Frontal cortex (tissue), 4 donors: ENCODE measurements around the gene PRX. TPM values are rescaled to one million over a fixed set of nuclear protein-coding genes. Genes with fewer than 3 reads are reported as not detected.

Source experiments
- DNase-seq, 2 donors: peaks; one replicate each; pipeline ENCODE4 v3.0.0; 2012; ENCODE audit warnings: low spot score in 2 of 2
- FAIRE-seq: peaks from 2 replicates; lab custom pipeline; 2012; peaks lifted over from hg19 to GRCh38; lab: Jason Lieb, UNC
- small RNA-seq: library from RNA; depleted of rRNA; stranded (forward); fragments of <200 nt; gene quantifications from one replicate; pipeline ENCODE3, GENCODE V24; 2014
- total RNA-seq: library from RNA; depleted of rRNA; stranded (reverse); fragments of >200 nt; gene quantifications from one replicate; pipeline ENCODE4 v1.2.3, GENCODE V29; 2014
- donor health status: control.
- donor health status: control.
- donor health status: control.

The PRX gene
- total RNA-seq, 1 donor from 2014 or later: 1.2 TPM

DNA sequence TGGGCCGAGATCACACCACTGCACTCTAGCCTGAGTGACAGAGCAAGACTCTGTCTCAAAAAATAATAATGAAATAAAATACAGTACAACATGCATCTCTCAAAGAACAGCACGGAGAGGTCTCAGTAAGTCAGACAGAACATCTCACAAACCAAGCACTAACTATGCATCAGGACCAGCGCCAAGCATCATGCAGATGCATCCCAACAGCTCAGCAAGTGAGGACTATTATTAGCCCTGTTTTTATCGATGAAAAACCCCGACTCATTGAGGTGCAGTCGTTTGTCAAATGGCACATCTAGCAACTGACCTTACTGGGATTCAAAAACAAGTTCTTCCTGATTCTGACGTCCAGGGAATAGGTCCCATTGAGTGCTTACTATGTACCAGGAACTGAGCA, 68.8 kb downstream of the PRX start:
- DNase-seq (no peak), FAIRE-seq (no peak)

Small RNA genes lying within 50 kb of the gene (small RNA-seq; reads per million reads assigned to genes)
- gene MIR6796 (not detected), gene RF00017 (not detected)

Other genes starting within 250 kb of the PRX start
- 31.4 TPM for gene MAP3K10, start 222.0 kb downstream of the PRX start, total RNA-seq
- 37.5 TPM for gene TTC9B, start 195.0 kb downstream of the PRX start, total RNA-seq
- 0.41 TPM for gene CCNP, start 186.7 kb downstream of the PRX start, total RNA-seq
- gene AKT2, start 128.0 kb downstream of the PRX start, total RNA-seq: 34.6 TPM
- gene C19orf47, start 65.0 kb downstream of the PRX start, total RNA-seq: 9.8 TPM
- gene PLD3, start 64.7 kb downstream of the PRX start, total RNA-seq: 112 TPM
- not detected for gene HIPK4, start 23.2 kb downstream of the PRX start, total RNA-seq
- 2.0 TPM for gene SERTAD1, start 12.6 kb upstream of the PRX start, total RNA-seq
- gene SERTAD3, start 31.0 kb upstream of the PRX start, total RNA-seq: 7.3 TPM
- gene BLVRB, start 52.4 kb upstream of the PRX start, total RNA-seq: 29.3 TPM
- gene SPTBN4, start 53.6 kb upstream of the PRX start, total RNA-seq: 23.2 TPM
- 1.6 TPM for gene SHKBP1, start 163.5 kb upstream of the PRX start, total RNA-seq
- 25.3 TPM for gene LTBP4, start 188.0 kb upstream of the PRX start, total RNA-seq